ENCODE data around the gene DAZAP1. TPM values are rescaled to one million over a fixed set of nuclear protein-coding genes. Genes with fewer than 3 reads are reported as not detected.
A peak's percentile ranks its signal among the peaks of the same experiment; 100 is the strongest.
"Not testable (repeated sequence)": the region's sequence is repeated elsewhere in the genome, so short reads cannot be mapped to it uniquely, and the experiment has no call there.

DAZAP1 gene
- total RNA-seq, 2 experiments from 2014 or later, result 214 to 217 TPM

DNA sequence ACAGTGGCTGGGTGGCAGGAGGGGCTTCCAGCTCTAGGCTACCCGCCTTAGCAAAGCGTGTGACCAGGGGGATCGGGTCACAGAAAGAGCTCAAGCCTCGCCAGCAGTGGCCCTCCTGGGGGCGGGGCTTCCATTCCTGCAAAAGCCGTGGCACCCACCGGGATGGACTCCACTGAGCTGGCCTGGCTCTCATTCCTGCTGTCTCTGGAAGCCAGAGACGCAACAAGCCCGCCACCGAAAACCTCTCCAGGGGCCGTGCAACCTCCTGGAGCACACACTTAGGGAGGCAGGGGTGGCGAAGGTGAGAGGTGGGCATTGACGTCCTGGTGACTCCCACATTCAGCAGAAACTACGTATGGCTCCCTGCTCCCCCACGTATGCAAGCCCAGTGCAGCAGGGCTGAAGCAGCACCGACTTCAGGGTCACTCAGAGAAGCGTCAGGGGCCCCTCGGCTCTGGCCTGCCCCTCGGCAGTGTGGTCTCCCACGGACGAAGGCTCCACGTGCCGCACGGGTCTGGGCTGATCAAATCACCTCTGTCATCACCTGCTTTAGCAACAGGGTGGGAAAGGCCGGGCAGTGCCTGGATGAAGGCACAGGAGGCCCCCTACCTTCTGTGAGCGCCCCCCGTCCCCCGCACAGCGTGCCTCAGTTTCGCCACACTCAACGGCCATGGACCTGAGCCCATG, 68.5 kb downstream of the DAZAP1 start:
- Mint-ChIP-seq H3K27ac (no peak overlapping the region), H3K36me3 (peaks cover 2% of the 10 kb centered on the region), H3K9me3 (no peaks in the 10 kb centered on the region), H3K27me3 (peaks cover 4% of the 10 kb centered on the region), H3K4me3 (no peak overlapping the region), H3K4me1 (peaks cover 10% of the 10 kb centered on the region)
- no peak for ATAC-seq (ENCODE audit: low read depth)
- no peak for DNase-seq
- POLR2A ChIA-PET, result interaction anchor here (0.5 to 1.1 kb wide), 2 partner anchors 9 to 469 kb away, joined by 4 read pairs; no protein-coding TSS in a partner anchor

DNA sequence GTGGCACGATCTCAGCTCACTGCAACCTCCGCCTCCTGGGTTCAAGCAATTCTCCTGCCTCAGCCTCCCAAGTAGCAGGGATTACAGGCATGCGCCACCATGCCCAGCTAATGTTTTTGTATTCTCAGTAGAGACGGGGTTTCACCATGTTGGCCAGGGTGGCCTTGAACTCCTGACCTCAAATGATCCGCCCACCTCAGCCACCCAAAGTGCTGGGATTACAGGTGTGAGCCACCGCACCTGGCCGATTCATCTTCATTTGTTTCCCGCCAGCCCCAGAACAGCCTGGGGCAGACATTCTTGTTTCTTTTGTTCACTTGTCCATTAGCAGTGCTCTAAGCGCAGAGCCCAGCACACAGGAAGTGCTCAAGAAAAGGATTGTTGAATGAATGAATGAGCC, 69.7 kb downstream of the DAZAP1 start:
- DNase-seq; H3K9me3 Mint-ChIP-seq; H3K27me3 Mint-ChIP-seq; H3K27ac Mint-ChIP-seq; H3K36me3 Mint-ChIP-seq; H3K4me1 Mint-ChIP-seq; ATAC-seq (ENCODE audit: low read depth): not testable (repeated sequence)
- H3K4me3 Mint-ChIP-seq, result peak overlapping the region; percentile 100
- POLR2A ChIA-PET, result interaction anchor here (0.9 to 1.2 kb wide), 2 partner anchors 8 to 68 kb away, joined by 3 read pairs; no protein-coding TSS in a partner anchor

DNA sequence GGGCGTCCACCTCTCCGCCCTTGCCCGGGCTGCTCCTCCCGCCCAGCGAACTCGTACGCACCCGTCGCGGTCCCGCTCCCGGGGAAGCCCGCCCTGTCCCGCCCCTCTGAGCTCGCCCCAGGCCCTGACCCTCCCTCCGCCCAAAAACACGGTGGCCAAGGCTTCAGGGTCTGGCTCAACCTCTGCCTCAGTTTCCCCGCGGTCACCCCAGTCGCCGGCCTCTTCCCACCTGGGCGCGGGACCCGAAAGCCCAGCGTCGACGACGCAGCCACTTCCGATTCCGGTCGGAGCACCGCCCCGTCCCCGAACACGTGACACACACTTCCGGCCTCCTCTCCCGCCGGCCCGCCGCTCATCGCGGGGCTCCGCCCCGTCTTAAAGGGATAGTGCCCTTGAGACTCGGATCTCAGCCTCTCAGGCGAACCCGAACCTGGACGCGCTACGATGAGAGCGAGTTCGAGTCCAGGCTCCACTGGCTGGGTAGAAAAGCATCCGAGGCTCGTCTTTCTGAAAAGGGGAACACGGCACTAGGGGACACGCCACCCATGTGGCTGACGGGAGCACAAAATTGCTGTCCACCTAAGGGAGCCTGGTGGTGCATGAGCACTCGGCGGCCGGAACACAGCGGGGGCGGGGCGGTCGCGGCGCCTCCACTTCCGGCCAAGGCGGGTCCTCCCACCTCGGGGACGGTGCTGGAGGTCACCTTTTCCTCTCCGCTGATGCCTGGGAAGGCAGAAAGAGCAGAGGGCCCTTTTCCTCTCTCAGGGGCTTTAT, 71.7 kb downstream of the DAZAP1 start, which contains the start of gene C19orf25:
TSS of gene C19orf25 (minus strand) at position 282 of the 774 bp plus-strand sequence. CDS start 312 bp downstream, outside the sequence.
- Mint-ChIP-seq H3K9me3 (no peaks in the 10 kb centered on the region), H3K27me3 (no peaks in the 10 kb centered on the region), H3K36me3 (peaks cover 2% of the 10 kb centered on the region), H3K4me1 (peaks cover 8% of the 10 kb centered on the region), H3K27ac (peak within 1 kb of the TSS; percentile 98), H3K4me3 (peak within 1 kb of the TSS; percentile 100)
- ATAC-seq (ENCODE audit: low read depth) (peak; percentile 88), DNase-seq (peak; percentile 94)
- POLR2A ChIA-PET, result no interaction called here

DNA sequence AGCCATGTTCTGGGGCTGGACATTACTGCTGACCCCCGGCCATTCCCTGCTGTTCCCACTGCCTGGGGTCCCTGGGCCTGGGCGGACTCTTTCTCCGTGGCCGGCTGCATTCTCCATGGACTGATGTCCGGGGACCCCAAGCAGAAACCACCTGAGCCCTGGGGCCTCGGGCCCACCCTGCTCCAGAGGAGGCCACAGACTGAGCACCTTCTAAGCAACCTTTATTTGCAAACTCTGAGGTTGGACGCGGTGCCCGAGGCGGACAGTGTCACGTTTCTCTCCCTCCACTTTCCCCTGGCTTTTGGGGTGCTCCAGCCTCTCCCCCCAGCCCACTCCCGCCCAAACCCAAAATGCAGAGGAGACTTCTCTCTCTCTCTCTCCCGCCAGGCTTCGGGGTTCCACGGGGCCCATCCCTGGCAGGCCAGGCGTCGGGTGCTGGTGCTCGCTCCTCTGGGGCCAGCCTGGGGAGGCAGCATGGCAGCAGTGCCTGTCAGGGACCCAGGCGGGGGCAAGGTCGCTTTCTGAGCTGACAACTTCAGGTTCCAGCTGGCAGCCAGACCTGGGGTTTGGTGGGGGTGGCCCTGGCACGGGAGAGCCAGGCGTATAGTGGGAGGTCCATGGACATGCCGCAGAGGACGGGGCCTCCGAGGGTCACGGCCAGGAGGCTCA, 74.0 kb downstream of the DAZAP1 start:
- Mint-ChIP-seq H3K36me3 (peaks cover 2% of the 10 kb centered on the region), H3K27ac (no peak overlapping the region), H3K4me1 (peaks cover 8% of the 10 kb centered on the region), H3K4me3 (no peak overlapping the region), H3K27me3 (no peaks in the 10 kb centered on the region), H3K9me3 (no peaks in the 10 kb centered on the region)
- ATAC-seq (ENCODE audit: low read depth), result no peak
- POLR2A ChIA-PET, result no interaction called here
- no peak for DNase-seq

DNA sequence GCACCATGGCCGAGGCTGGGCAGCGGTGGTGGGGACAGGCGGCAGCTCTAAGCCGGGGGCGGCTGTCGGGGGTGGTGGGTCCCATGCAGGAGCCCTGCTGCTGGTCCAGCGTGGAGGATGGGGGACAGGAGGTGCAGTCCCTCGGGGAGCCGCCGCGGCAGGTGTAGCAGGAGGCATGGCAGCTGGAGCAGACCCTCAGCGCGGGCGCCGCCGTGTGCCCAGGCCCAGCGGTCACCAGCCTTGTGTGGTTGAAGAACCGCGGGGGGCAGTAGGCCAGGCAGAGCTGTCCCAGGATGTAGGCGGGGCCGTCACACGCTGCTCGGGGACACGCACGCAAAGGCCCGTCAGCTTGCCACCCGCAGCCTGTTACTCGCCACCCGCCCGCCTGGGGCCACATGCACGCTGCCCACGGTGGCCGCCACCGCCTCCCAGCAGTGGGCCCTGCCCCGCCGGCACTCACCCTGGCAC, 74.5 kb downstream of the DAZAP1 start:
- DNase-seq, result no peak
- Mint-ChIP-seq H3K27ac (no peak overlapping the region), H3K36me3 (peaks cover 2% of the 10 kb centered on the region), H3K4me1 (peaks cover 8% of the 10 kb centered on the region), H3K27me3 (no peaks in the 10 kb centered on the region), H3K9me3 (no peaks in the 10 kb centered on the region), H3K4me3 (no peak overlapping the region)
- POLR2A ChIA-PET, result no interaction called here
- ATAC-seq (ENCODE audit: low read depth), result no peak

DNA sequence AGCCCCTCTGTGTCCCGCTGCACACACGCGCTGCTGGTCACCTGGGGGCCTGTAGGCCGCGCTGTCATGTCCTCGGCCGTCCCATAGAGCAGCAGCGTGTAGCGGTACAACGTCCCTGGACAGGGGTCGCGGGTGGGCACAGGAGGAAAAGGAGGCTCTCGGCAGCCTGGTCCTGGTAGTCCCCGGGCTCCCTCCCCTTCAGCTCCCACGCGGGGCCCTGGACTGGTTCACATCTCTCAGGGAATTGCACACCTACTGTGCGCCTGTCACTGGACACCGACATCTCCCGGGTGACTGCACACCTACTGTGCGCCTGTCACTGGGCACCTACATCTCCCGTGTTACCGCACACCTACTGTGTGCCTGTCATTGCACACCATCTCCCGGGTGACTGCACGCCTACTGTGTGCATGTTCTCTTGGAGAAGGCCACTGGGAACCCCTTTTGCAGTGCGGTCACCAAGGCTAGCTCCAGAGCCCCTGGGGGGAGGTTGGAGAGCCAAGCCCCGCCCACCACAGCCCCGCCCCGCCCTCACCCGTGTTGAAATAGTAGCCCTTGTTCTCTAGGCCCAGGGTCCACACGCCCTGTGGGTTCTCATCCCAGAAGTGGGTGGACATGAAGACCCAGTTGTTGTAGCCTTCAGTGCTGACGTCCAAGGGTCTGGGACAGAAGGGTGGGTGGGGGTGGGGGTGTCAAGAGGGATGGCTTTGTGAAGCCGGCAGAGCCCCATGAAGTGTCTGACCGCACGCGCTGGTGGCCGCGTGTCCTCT, 75.2 kb downstream of the DAZAP1 start:
- Mint-ChIP-seq H3K4me1 (peaks cover 4% of the 10 kb centered on the region), H3K27ac (no peak overlapping the region), H3K9me3 (no peaks in the 10 kb centered on the region), H3K36me3 (peaks cover 2% of the 10 kb centered on the region), H3K4me3 (no peak overlapping the region), H3K27me3 (no peaks in the 10 kb centered on the region)
- POLR2A ChIA-PET, result no interaction called here
- ATAC-seq (ENCODE audit: low read depth), result no peak
- no peak for DNase-seq

DNA sequence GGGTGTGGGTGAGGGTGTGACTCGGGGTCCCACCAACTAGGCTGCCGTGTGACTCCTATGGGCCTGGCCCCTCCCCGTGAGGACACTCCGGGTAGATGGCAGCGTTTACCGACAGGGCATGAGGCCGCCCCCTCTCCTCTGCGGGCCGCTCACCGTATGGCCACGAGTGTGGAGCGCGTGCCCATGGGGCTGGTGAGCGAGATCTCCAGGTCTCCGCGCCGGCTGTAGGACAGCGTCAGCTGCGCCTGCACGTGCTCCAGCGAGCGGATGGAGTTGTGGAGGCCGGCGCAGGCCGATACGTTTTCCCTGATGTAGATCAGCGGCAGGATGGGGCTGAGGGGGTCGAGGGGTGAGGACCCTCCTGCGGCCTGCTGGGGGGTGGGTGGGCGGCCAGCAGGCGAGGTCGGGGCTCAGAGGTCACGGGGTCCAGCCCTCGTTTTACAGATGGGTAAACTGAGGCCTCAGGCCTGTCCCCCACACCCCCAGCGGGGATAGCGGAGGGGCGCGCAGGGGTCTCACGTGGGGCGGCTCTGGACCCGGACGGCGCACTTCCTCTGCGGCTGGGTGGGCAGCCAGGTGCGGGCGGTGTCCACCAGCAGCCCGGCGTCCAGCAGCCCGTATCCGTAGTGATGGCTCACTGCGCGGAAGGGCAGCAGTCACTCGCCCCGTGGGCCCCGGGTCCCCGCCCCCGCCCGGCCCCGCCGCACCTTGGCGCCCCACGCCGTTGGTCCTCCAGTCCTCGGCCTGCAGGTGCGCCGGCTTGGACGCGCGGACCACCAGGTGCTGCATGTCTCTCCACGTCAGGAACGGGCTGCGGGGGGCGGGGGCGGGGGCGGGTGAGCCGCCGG, 76.0 kb downstream of the DAZAP1 start:
- H3K4me1 Mint-ChIP-seq, result peaks cover 4% of the 10 kb centered on the region

DNA sequence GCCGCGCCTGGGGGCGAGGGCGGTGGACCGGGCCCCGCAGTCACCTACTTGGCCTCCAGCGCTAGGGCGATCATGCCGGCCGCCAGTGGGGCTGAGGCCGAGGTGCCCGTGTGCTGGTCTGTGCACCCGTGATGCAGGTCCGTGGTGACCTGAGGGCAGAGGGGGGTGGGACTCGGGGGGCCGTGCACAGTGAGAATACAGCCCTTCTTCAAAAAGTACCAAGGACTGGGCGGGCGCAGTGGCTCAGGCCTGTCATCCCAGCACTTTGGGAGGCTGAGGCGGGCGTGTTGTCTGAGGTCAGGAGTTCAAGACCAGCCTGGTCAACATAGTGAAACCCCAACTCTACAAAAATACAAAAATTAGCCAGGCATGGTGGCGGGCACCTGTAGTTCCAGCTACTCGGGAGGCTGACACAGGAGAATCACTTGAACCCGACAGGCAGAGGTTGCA, 76.6 kb downstream of the DAZAP1 start:
- POLR2A ChIA-PET, result no interaction called here
- Mint-ChIP-seq H3K4me1 (peaks cover 3% of the 10 kb centered on the region), H3K4me3 (no peak overlapping the region), H3K36me3 (peaks cover 1% of the 10 kb centered on the region), H3K27me3 (no peaks in the 10 kb centered on the region), H3K27ac (no peak overlapping the region), H3K9me3 (no peaks in the 10 kb centered on the region)
- ATAC-seq (ENCODE audit: low read depth) (no peak), DNase-seq (no peak)

More for the DNA sequence above, 76.0 kb downstream of the DAZAP1 start:
- H3K9me3 Mint-ChIP-seq, result no peaks in the 10 kb centered on the region
- DNase-seq (no peak), ATAC-seq (ENCODE audit: low read depth) (no peak)
- H3K4me3 Mint-ChIP-seq, result no peak overlapping the region
- POLR2A ChIA-PET, result no interaction called here
- no peaks in the 10 kb centered on the region for H3K27me3 Mint-ChIP-seq
- no peak overlapping the region for H3K27ac Mint-ChIP-seq
- peaks cover 2% of the 10 kb centered on the region for H3K36me3 Mint-ChIP-seq

Other genes starting within 250 kb of the DAZAP1 start
- gene SBNO2, start 233.3 kb upstream of the DAZAP1 start, total RNA-seq, result 10 to 100 TPM; 77.7 to 90.6 TPM
- 10 to 100 TPM; 87.1 to 87.2 TPM for gene STK11, start 201.8 kb upstream of the DAZAP1 start, total RNA-seq
- under 1 TPM; 0.14 to 0.17 TPM for gene CBARP, start 169.6 kb upstream of the DAZAP1 start, total RNA-seq
- 100 to 1,000 TPM; 157 to 161 TPM for gene ATP5F1D, start 165.8 kb upstream of the DAZAP1 start, total RNA-seq
- gene MIDN, start 159.0 kb upstream of the DAZAP1 start, total RNA-seq, result 10 to 100 TPM; 75.2 to 80.7 TPM
- gene CIRBP, start 138.3 kb upstream of the DAZAP1 start, total RNA-seq, result 100 to 1,000 TPM; 327 to 342 TPM
- 10 to 100 TPM; 44.5 to 48.3 TPM for gene FAM174C, start 132.1 kb upstream of the DAZAP1 start, total RNA-seq
- gene EFNA2, start 121.7 kb upstream of the DAZAP1 start, total RNA-seq, result not detected
- gene NDUFS7, start 23.7 kb upstream of the DAZAP1 start, total RNA-seq, result 100 to 1,000 TPM; 103 to 106 TPM
- 10 to 100 TPM; 17.9 to 18.9 TPM for gene GAMT, start 6.0 kb upstream of the DAZAP1 start, total RNA-seq
- 1,000 to 10,000 TPM; 1,438 to 1,457 TPM for gene RPS15, start 30.8 kb downstream of the DAZAP1 start, total RNA-seq
- gene APC2, start 42.5 kb downstream of the DAZAP1 start, total RNA-seq, result under 1 TPM; 0.06 to 0.11 TPM
- 10 to 100 TPM; 48.0 to 51.2 TPM for gene C19orf25, start 71.6 kb downstream of the DAZAP1 start, total RNA-seq
- gene PCSK4, start 82.8 kb downstream of the DAZAP1 start, total RNA-seq, result 1 to 10 TPM; 6.7 to 9.7 TPM
- 1 to 10 TPM; 2.2 to 2.8 TPM for gene REEP6, start 83.6 kb downstream of the DAZAP1 start, total RNA-seq
- gene ADAMTSL5, start 105.4 kb downstream of the DAZAP1 start, total RNA-seq, result 1 to 10 TPM; 1.8 to 2.1 TPM
- not detected for gene PLK5, start 116.5 kb downstream of the DAZAP1 start, total RNA-seq
- gene MEX3D, start 160.7 kb downstream of the DAZAP1 start, total RNA-seq, result 1 to 10 TPM; 7.0 to 7.8 TPM
- gene MBD3, start 185.3 kb downstream of the DAZAP1 start, total RNA-seq, result 10 to 100 TPM; 68.9 to 72.7 TPM
- gene UQCR11, start 197.9 kb downstream of the DAZAP1 start, total RNA-seq, result 100 to 1,000 TPM; 176 to 181 TPM
- 100 to 1,000 TPM; 102 to 109 TPM for gene TCF3, start 245.0 kb downstream of the DAZAP1 start, total RNA-seq